ENCODE data around the gene COL4A6.

Gene COL4A6

GRCh38 chrX:108199041-108199440 is 239.2 kb downstream of the COL4A6 start:
- no peak for DNase-seq

- DNase-seq = no peak
Observed at GRCh38 chrX:108198420-108198819, 239.8 kb downstream of the COL4A6 start.

GRCh38 chrX:108186811-108187210 is 251.4 kb downstream of the COL4A6 start:
- no peak for DNase-seq

DNA sequence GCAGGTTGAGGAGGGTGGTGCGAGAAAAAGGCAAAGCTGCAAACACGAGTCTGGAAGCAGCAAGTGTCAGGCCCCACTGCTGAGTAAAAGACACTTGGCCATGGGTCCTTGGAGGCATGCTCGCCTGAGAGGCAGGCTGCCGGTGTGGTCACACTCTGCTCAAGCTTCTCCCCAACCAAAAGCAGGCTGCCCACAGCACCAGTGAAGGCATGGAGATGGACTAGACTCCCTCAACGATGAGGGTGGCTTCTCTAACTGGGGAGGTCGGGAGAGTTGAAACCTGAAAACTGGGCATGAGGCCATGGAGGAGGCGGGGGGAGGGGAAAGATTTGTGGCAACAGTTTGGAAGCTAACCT is 260.1 kb downstream of the COL4A6 start:
- DNase-seq = no peak

DNA sequence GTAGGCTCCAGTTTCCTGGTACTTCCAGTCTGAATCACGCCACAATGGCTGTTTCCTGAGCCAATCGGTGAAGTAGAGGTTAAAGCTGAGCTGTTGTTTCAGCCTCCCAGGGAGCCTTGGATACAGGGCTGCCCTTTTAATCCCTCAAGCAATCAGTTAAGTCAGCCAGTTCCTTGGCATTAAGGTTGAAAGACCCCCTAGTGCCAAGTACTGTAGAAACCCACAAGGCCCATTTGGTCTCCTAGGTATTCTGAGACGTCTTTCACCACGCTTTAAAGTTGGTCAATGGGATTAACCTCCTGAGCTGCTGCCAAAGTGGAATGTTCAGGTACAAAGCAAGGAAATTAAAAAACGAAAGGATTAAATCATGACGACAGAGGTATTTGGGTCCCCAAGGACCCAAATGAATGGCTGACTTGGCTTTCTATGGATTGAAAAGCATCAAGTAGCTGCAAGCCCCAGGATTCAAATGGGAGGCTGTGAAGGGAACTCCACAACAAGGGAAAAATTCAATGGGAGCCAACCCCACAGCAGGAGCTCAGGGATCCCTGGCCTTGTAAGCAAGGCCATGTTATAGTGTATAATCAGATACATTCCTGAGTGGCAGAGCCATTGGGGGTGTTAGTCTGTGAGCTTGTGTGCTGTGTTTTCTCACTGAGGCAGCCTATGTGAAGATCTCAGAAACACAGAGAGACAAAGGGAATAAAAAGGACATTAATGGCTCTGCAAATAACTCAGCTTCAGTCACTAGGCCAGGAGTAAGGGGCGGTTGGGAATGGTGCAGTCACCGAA is 260.7 kb downstream of the COL4A6 start:
- DNase-seq = no peak

- no peak for DNase-seq
Observed at GRCh38 chrX:108173874-108174273, 264.3 kb downstream of the COL4A6 start.

DNA sequence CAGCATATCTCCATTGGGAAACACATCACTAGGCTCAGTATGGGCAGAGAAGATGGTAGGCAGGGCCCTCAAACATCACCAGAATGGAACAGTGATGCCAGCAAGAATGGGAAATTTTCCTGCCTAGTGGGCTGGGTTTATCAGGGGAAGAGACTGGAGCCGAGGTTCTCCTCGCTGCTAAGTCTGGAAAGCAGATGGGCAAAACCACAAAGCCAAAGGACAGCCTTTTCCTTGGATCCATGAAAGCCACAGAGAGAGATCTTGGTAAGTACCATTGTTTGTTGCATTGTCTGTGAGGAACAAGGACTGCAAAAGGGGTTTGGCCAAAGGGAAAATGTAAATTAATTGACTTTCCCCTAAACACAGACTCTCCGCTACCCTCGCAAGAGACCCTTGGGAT is 266.6 kb downstream of the COL4A6 start:
- DNase-seq = no peak

GRCh38 chrX:108169768-108170167 is 268.5 kb downstream of the COL4A6 start:
- DNase-seq = no peak

- DNase-seq = no peak
Observed at GRCh38 chrX:108168961-108169740, 269.1 kb downstream of the COL4A6 start.

- no peak for DNase-seq
Observed at GRCh38 chrX:108167211-108167872, 270.9 kb downstream of the COL4A6 start.

- DNase-seq = no peak
Observed at GRCh38 chrX:108165383-108166111, 272.7 kb downstream of the COL4A6 start.

DNA sequence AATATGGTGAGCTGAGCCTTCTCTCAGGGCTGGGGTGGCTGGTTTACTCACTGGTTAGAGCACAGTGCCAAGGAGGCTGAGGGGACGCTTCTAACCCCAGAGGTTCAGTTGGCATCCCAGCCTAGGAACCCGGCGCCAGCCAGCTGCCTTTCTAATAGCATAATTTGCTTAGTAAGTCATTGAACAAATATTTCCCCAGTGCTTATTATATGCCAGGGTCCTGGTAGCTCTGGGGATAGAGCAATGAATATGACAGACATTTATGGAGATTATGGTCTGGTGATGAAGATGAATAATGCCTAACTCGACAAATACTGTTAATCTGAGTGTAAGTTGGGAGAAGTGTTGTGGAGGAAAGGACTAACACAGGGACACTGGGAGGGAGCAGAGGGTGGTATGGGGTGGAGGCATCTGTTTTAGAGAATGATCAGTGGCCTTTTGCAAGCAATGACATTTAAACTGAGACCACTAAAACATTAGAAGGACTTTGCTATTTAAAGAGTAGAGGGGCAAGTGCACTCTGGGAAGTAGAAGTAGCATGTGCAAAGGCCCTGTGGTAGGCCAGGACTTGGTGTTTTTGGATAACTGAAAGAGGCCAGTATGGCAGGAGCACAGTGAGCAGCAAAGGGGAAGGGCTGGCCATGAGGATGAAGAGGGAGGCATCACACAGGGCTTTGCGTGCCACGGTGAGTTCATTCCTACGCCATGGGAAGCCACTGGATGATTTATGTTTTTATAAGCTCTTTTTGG is 274.7 kb downstream of the COL4A6 start:
- no peak for DNase-seq

GRCh38 chrX:108162265-108162664 is 276.0 kb downstream of the COL4A6 start:
- no peak for DNase-seq

- no peak for DNase-seq
Observed at GRCh38 chrX:108160309-108160708, 277.9 kb downstream of the COL4A6 start.

DNA sequence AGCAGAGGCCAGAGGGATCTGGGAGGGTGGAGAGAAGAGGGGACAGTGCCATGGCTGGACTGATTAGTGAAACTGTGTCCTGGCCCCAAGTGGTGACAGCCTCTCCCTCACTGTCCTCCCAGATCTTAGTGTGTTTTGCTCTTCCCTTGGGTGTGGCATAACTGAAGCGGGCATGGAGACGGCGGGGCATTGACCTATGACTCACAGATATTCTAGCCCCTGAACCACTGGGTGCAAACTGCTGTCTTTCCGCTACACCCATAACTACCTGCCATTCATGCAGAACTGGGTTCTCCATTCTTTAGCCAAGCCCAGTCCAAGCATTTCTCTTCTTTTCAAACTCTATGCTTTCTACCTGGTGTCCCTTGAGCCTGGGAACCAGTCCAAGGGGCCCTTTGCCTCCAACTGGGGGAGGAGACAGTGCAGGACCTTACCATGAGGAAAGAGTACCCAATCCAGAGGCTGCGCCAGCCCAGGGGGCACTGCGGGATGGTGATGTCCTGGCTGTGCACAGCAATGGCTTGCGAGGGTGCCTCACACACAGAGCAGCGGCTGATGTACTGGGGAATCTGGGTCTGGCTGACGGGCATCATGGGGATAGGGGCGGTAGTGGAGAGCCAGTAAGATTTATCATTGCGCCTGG is 279.1 kb downstream of the COL4A6 start:
- DNase-seq = no peak

DNA sequence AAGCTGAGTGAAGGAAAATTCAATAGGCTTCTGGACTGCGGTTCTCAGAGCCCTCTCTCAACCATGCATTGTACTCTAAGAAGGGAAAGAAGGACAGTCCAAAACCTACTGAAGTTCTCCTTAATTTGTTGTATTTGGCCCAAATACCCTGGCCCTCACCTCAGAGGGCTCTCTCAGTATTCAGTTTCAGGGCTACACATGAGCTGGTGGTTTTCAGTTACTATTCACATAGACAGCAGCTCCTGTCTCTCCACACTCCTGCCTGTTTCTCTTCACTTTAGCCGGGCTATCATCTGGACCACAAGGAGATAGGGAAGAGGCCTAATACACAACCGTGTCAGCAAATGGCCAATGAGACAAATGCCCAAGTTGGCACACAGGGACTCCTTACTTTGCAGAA is 280.6 kb downstream of the COL4A6 start:
- DNase-seq = no peak

DNA sequence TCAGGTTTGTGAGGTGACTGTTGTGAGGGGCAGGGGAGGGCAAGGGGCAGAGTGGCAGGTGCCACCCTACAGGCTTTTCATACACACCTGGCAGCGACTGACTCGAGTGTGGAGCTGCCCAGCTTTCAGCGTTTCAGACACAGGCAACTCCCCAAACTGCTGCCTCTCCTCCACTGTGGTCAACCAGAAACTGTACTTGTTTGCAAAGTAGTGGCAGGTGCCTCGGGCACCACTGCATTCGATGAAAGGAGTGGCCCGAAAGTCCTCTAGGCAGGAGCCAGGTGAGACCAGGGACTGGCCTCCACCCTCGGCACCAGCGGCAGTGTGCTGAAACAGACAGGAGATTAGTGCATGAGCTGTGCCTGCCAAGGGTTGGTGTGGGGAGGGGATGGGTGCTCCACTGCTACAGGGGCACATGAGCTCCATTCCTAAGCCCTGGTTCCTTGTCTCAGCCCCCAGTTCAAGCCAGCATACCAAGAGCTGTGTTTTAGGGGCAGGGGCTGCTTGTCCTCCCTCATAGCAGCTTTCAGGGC is 281.2 kb downstream of the COL4A6 start:
- no peak for DNase-seq

- DNase-seq = no peak
Observed at GRCh38 chrX:108156082-108156481, 282.1 kb downstream of the COL4A6 start.

DNA sequence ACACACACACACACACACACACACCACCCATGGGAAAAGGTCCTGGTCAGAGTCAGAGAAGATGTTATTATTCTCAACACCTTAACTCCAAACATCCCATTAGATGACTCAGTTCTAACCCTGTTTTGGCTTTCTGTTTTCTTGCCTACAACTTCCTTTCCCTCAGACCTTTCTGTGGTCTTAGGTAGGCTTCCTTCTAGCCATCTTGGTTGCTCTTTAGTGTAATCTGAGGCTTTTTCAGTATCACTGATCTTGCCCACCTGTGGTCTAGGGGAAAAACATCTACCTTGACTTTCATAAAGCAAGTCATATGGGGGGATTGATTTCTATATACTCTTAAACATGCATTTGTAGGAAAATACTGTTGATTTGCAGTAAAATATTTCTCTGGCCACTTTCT is 289.7 kb downstream of the COL4A6 start:
- DNase-seq = no peak

- DNase-seq = no peak
Observed at GRCh38 chrX:108138814-108139702, 299.2 kb downstream of the COL4A6 start.

DNA sequence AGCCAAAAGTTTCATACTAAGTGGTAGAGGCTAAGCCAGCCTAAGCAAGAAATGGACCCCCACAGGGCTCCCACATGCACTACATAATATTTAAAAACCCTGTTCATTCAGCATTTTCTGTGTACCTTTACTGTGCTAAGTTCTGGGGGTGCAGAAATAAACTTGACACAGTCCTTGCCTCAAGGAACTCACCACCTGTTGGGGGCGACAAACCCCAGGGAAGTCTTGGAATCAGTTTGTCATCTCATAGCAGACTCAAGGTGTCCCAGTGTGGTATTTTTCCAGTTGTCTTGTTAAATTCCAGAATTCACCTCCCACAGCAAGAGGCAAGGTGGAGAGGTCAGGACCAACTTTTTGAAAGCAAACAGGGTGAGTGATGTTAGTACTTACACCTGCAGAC is 303.5 kb downstream of the COL4A6 start:
- DNase-seq = no peak

All from activated naive CD4-positive, alpha-beta T cell treated with anti-CD3 and anti-CD28 coated beads, Interleukin-2, amount 50 U/mL, for 16 hours (primary cell).